HL-60/S4 (cell line): ENCODE results near the gene RRAGC.

ENCODE experiments used
- in situ Hi-C: fragments of 300-500 bp; cut with MboI; formaldehyde crosslinking; loops from 2 replicates; pipeline ENCODE4 v1.14.3; 2022; ENCODE audit warnings: low sequenced_read_pairs

The RRAGC gene, protein sequence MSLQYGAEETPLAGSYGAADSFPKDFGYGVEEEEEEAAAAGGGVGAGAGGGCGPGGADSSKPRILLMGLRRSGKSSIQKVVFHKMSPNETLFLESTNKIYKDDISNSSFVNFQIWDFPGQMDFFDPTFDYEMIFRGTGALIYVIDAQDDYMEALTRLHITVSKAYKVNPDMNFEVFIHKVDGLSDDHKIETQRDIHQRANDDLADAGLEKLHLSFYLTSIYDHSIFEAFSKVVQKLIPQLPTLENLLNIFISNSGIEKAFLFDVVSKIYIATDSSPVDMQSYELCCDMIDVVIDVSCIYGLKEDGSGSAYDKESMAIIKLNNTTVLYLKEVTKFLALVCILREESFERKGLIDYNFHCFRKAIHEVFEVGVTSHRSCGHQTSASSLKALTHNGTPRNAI

DNA sequence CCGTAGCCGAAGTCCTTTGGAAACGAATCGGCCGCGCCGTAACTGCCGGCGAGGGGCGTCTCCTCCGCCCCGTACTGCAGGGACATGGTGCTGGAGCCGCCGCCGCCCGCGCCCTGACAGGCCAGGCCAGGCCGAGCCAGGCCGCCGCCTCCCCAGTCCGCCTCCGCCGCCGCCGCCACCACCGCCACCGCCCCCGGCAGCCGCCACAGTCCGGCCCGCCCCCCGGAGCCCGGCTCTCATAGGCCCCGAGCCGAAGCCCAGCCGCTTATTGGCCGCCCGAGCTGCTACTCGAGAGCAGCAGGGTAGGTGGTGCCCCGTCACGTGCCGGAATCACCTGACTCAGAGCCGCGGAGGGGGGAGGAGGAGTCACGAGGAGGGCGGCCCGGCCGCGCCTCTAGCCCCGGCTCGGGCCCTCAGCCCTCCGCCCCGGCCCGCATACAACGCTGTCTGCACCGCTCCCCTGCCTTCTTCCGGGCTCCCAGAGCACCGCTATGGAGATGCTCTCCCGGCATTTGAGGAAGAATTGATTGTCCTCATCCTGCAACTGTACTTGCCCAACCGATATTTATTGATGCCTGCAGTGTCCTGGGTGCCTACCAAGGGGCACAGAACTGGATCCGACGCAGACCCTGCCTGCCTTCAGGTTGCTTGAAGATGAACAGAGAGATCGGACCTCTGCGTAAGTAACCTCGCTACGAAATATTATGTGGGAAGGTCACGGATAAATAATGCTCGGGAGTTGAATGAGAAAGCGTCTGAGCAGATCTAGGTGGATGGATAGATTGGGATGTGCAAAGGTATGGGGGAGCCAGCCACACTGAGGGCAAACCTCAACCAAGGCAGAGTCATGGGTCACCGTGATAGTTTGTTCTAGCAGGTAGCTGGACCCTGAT is at the start of gene RRAGC:
Gene RRAGC (minus strand): TSS at position 212 of the 893 bp plus-strand sequence. CDS start 126 bp downstream, at position 86.
- in situ Hi-C loops = no loop called here

DNA sequence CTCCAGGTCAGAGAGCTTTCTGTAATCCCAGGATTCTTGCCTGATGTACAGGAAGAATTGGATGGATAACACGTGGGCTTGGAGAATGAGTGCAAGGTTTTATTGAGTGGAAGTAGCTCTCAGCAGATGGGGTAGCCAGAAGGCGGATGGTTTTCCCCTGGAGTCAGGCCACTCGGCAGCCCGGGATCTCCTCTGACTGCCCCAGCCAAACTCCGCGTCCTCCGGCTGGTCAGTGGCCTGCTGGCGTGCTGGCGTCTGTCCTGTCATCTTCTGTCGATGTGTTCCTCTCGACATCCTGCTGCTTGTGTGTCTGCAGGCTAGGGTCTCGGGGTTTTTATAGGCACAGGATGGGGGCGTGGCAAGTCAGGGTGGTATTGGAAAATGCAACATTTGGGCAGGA is 49.2 kb upstream of the RRAGC start:
- in situ Hi-C loops = no loop called here

DNA sequence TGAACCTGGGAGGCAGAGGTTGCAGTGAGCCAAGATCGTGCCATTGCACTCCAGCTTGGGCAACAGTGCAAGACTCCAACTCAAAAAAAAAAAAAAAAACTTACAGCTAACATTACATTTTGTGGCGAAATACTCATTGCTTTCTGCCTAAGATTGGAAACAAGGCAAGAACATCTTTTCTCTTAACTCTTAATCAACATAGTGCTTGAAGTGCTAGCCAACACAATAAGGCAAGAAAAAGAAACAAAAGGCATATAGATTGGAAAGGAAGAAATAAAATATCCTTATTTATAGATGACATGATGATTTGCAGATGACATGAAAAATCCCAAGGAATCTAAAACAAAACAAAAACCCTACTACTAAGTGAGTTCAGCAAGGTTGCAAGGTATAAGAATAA is 46.4 kb upstream of the RRAGC start:
- in situ Hi-C loops = no loop called here

DNA sequence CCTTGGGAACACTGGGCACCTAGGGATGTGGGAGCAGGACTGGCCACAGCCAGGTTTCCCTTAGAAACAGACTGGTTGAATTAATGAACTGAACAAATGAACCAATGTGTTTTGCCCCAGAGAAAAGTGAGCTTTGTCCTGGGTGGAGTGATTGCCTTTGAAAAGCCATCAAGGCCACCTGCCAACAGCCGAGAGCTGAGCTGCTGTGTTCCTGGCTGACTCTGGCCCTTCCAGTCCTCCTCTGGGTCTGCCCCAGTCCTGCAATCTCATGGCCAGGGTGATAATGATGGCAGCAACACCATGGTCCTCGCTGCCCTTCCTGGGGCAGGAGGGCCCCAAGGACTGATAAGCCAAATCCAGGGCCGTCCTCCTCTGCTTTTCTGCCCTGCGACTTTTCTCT is 40.0 kb upstream of the RRAGC start:
- in situ Hi-C loops = no loop called here

DNA sequence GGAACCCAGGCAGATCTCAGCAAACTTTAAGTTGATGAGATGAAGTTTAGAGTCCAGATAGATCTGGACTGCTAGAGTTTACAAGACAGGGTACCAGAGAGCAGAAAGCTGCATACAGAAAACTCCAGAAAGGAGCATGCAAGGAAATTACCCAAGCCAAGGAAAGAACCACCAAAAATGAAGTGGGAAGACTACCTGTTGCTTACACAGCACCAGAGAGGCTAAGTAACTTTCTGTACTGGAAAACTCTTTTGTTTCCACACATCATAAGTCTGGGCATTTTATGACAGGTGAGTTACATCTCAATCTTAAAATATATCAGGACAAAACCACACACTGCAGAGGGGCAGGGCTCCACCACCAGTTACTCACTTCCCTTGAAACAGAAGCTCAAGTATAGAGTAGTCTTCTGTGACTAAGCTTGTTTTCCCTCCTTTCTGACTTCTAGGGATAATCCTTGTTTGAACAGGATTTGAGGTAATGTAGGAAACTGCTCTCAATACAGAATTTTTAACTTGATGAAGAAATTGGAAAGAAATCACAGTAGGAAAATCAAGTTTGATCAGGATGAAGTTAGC is 39.2 kb upstream of the RRAGC start:
- in situ Hi-C loops = no loop called here

DNA sequence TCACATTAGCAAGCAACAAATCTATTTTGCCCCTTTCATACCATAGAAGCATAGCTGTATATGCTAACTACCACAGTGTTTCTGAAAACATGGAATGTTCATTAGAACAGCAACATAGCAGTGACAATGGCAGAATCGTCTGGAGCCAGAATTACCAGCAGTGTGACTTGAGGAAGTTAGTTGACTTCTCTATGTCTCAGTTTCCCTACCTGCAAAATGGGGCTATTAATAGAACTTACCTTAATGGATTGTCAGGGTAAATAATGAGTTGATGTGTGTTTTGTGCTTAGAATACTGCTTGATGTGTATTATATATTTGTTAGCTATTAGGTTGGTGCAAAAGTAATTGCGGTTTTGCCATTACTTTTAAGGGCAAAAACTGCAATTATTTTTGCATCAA is 36.6 kb upstream of the RRAGC start:
- in situ Hi-C loops = no loop called here

DNA sequence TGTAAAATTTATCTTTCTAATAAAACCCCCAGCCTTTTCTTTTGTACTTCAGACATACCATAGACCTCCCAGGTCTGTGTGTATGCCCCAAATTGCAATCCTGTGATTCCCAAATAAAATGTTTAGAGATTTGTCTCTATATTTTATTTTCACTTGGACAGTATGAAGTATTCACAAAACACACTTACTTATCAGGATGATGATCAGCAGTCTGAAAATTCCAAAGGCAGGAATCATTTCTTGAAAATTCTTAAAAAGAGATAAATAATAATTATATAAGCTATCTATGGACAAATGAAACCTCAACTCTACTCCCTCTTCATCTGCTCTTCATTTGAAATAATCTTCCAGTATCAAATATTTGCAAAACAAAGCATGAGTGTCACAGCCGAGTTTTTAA is 33.4 kb upstream of the RRAGC start:
- in situ Hi-C loops = no loop called here

DNA sequence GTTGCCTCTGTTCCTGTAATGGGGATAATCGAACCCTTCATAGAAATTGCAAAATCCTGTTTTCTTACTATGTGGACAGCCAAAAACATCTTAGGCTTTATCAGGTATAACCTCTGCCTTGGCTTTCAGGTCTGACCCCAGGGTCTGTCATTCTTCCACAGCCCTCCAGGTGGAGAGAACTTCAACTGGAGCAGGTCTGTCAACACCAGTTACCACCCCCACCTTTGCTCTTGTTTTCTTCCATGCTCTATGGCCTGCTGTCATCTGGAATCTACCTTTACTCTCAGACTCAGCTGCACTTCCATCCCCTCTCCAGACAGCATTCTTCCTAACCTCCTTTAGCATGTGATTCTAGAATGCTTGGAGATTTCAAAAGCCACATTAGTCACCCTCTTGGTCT is 32.2 kb upstream of the RRAGC start:
- in situ Hi-C loops = no loop called here

DNA sequence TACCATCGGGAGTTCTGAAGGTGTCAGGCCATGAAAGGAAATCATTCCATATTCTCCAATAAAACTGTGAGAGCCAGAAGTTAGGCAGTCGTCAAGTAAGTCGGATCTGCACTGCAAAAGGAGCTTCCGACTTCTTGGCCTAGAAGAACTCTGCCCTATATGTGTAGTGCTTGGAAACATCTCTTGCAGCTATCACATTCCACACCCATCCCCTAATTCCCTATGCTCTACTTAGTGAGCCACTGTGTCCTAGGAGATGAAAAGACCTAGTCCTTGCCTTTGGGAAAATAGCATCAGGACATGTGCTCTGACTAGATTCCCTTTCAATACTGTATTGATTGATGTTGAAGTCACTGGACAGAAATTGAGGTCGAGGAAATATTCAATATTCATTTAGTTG is 30.0 kb upstream of the RRAGC start:
- in situ Hi-C loops = no loop called here

DNA sequence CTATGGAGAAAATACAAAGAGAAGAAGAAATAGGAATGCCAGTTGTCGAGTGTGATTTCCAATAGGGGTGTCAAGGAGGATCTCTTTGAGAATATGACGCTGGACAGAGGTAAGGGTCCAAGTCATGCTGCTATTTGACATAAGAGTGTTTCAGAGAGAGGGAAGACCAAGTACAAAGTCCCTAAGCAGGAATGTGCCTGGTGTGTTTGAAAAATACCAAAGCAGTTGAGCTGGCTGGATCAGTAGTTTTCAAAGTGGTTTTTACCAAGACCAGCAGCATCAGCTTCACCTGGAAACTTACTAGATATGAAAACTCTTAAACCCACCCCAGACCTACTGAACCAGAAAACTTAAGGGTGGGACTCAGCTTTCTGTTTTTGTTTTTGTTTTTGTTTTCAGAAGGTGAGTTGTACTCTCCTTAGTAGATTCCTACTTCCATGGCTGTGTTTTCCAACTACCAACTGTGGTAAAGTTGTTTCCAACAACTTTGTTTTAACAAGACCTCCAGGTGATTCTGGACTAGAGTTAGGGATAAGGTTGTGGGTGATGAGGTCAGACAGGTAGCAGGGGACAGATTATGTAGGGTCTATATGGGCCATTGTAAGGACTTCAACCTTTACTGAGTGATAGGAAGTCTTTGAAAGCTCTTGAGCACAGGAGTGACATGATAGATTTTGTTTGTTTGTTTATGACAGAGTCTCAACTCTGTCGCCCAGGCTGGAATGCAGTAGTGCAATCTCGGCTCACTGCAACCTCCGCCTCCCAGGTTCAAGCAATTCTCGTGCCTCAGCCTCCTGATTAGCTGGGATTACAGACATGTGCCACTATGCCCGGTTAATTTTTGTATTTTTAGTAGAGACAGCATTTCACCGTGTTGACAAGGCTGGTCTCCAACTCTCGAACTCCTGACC is 29.1 kb upstream of the RRAGC start:
- in situ Hi-C loops = no loop called here

DNA sequence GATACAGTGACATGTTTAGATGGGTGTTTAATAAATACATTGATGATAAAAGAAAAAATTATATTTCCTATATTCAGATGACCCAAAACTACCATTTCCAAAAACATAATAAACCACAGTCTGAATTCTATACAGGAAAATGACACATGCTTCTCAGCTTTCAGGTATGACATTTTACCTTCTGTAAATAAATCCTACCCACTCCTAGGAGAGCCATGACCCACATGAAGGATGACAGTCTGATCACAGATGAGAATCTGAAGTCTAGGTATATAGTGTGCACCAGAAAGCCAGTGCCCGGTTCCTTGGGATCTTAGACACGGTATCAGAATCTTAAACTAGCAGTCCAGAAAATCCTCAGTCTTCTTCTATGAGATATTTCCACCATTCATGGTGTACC is 25.5 kb upstream of the RRAGC start:
- in situ Hi-C loops = no loop called here

DNA sequence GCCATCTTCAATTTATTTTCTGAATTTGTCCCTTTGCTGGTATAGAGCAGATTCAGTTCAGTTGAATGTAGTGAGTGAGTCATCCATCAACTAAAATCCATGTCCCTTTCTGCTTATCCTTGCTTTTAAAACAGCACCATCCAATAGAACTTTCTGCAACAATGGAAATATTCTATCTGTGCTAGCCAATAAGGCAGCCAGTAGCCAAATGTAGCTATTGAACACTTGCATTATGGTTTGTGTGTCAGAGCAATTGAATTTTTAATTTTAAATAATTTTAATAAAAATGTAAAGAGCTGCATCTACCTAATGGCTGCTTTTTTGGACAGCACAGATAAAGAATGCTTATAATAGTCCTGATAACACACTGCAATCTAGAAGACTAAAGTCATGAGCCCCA is 21.9 kb upstream of the RRAGC start, which contains the start of gene GJA9:
Gene GJA9 (minus strand): TSS at position 101 of the 400 bp plus-strand sequence. CDS start 5,489 bp downstream, outside the sequence.
- in situ Hi-C loops = no loop called here

DNA sequence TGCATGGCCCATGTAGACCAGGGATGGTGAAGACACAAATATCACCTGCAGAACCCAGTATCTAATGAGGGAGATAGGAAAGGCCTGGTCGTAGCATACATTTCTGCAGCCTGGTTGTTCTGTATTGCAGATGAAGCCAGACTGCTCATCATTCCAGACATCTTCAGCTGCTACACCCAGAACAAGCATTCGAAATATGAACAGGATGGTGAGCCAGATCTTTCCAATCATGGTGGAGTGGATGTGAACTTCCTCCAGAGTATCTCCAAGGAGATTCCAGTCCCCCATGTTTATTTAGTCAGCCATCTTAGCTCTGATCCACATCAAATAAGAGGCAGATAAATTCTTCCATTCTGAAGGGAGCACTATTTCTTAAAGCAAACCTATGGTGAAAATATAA is 16.2 kb upstream of the RRAGC start:
- in situ Hi-C loops = no loop called here

DNA sequence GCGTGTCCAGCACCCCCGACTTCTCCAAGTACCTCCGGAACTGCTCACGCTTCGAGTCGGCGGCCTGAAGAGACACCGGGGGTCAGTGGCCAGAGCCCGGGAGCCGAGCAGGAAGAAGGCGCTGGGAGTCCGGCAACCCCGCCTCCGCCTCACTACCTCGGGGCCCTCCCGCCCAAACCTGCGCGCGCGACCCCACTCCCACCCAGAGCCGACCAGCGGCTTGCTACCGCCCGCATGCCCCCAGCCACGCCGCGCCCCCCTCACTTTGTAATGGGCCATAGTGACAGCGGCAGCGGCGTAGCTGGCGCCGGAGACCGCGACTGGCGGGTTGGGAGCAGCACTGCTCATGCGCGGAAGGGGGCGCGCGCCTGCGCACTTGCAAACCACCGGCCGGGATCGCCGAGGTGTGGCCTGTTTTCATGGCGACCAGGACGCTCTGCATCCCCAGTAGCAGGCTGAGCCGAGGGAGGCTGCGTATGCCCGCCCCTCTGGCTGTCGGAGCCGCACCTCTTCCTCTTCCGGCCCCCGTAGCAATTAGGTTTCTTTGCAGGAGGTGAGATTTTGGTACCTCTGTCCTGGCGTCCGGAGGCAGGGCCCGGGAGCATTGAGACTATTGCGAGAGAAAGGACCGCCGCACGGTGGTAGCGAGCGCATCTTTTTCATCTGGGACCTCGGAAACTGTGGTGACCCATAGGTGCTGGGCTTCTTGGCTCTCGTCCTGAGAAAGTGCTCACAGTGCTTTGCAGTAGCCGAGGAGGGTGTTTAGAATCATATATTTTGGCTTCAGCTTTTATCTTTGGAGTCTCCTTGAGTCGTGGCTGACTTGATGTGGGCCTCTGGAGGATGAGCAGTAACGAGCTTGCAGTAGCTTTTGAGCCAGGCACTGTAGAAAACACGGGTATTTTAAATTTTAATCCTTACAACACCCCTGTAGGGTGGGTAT is 13.7 kb upstream of the RRAGC start, which contains the start of gene MYCBP:
Gene MYCBP (minus strand): TSS at position 322 of the 943 bp plus-strand sequence. CDS start 43 bp downstream, at position 279.
- in situ Hi-C loops = no loop called here

DNA sequence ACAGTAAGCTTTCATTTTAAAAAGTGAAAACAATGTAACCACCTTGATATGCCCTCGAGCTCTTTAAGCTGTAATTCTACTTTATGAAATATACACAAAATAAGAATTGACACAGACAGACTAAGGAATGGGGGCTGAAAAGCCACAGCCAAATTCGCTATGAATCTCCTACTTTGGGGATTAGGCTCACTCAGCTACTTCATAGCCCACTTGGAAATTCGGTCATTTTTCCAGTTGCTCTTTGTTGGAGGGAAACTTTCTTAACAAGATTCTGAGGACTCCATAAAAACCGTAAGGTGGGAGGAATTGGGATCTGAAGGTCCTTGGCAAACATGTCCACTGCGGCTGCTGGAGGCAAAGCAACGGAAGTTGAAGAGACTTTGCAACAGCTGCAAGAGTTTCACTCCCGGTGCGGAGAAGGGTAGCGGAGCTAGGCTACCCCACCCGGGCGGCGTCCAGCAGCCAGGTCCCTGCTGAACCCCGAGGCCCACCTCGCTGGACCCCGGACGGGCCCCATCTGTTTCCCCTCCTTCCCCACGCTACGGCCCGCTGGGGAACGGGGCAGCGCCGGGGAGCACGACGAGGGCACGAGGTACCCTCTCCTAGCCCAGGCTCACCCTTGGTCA is 12.9 kb upstream of the RRAGC start:
- in situ Hi-C loops = no loop called here

DNA sequence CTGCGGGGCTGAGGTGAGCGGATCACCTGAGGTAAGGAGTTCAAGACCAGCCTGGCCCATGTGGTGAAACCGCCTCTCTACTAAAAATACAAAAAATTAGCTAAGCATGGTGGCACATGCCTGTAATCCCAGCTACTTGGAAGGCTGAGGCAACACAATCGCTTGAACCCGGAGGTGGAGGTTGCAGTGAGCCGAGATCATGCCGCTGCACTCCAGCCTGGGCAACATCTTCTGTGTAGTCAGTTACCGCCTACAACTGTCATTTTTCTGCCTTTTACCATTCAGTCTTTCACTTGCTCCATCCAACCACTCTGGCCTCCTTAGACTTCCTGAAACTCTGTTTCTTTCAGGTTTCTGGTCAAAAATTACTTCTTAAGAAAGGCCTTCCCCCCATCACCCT is 11.4 kb upstream of the RRAGC start:
- in situ Hi-C loops = no loop called here

DNA sequence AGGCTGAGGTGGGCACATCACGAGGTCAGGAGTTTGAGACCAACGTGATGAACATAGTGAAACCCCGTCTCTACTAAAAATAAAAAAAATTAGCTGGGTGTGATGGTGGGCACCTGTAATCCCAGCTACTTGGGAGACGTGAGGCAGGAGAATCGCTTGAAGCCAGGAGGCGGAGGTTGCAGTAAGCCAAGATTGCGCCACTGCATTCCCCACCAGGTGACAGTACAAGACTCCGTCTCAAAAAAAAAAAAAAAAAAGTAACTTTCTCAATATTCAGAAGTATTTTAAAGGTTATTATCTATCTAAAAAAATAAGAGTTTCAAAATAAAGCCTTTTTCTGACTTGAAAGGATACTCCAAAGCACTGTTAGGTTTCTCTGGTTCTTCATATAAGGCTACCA is 7.6 kb upstream of the RRAGC start:
- in situ Hi-C loops = no loop called here

DNA sequence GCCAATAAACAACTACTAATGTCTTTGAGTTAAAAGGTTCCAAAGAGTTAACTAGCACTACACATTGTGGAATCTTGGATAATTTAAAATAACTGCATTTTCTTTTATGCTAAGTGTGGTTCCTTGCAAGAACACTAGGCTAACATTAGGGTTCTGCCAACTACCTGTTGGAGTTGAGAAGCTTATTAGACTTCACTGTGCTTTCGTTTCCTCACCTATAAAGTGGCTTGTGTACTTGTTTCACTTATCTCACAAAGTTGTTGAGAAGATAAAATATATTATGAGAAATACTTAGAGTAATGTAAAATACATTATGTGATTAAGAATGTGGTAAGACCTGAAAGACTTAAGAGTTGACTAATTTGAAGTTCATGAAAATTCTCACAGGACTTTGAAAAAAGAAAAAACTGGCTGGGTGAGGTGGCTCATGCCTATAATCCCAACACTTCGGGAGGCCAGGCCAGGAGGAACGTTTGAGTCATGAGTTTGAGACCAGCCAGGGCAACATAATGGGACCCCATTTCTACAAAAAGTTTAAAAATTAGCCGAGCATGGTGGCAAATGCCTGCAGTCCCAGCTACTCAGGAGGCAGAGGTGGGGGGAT is 5.6 kb upstream of the RRAGC start:
- in situ Hi-C loops = no loop called here

DNA sequence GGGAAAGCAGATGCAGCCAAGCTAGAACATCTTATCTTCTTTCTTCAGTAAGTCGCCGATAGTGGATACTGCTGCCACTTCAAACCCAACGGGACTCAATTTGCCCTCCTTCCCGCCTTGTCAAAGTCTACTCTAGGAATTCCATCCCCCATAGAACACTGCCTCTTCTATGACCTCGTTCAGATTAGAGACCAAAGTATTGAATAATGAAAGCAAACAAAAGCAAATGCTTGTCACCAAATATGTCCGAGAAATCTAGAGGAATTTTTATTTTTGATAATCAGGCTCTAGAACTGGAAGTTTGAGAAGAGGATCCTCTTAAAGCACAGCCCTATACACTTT is 853 bp upstream of the RRAGC start:
- in situ Hi-C loops = no loop called here
